HEK293 (cell line): Measurements from ENCODE around the gene CRIM1.

Experiments
- CTCF ChIA-PET: fragments of 350-600 bp; formaldehyde crosslinking; extraction: SDS; loops from one replicate; lab custom pipeline; 2021; ENCODE audit warnings: antibody characterized with exemption; lab: Yijun Ruan, JAX
- POLR2A ChIA-PET: fragments of 300-600 bp; formaldehyde crosslinking; extraction: SDS; loops from one replicate; lab custom pipeline; 2020; ENCODE audit warnings: antibody characterized with exemption, inconsistent platforms; lab: Yijun Ruan, JAX
- H3K27ac ChIP-seq: fragments of 200-500 bp; sonication (Bioruptor generic); 2 replicates; pipeline ENCODE4 v1.5.1; 2014; ENCODE audit warnings: low read depth, low read length, control low read depth, inconsistent platforms; ENCODE audit errors: extremely low read depth
- H3K36me3 ChIP-seq, 2 experiments: fragments of 200-500 bp in 1 of 2; sonication (Bioruptor generic) in 1 of 2; 1 replicate in 1 of 2; 2 replicates in 1 of 2; pipeline ENCODE4 v1.5.1; 2014 to 2017; ENCODE audit warnings: inconsistent platforms in 2 of 2, low read length in 2 of 2; ENCODE audit not compliant: control insufficient read depth in 2 of 2, insufficient read depth in 1 of 2
- H3K4me1 ChIP-seq: fragments of 200-500 bp; sonication (Bioruptor generic); 2 replicates; pipeline ENCODE4 v1.5.1; 2014; ENCODE audit warnings: mild to moderate bottlenecking, low read length, inconsistent platforms; ENCODE audit not compliant: control insufficient read depth, insufficient read depth
- H3K4me3 ChIP-seq: 2 replicates; pipeline ENCODE4 v1.5.1; 2011; ENCODE audit warnings: low read depth, mild to moderate bottlenecking, control low read depth, low read length, moderate library complexity
- H3K9me3 ChIP-seq: fragments of 200-500 bp; sonication (Bioruptor generic); 2 replicates; pipeline ENCODE4 v1.5.1; 2014; ENCODE audit warnings: low read depth, low read length, inconsistent platforms; ENCODE audit not compliant: control insufficient read depth, insufficient read depth
- BCL6B ChIP-seq: fragments of 450-650 bp; formaldehyde crosslinking; IDR thresholded peaks from 2 replicates; pipeline ENCODE4 v1.5.1; 2017; ENCODE audit warnings: missing biosample characterization, missing genetic modification characterization
- GLI4 ChIP-seq: fragments of 450-650 bp; formaldehyde crosslinking; IDR thresholded peaks from 2 replicates; pipeline ENCODE4 v1.5.1; 2016; ENCODE audit warnings: missing biosample characterization, missing genetic modification characterization
- KLF10 ChIP-seq: fragments of 450-650 bp; IDR thresholded peaks from 2 replicates; pipeline ENCODE4 v1.5.1; 2018; ENCODE audit warnings: missing biosample characterization, mild to moderate bottlenecking, missing genetic modification characterization
- MEIS1 ChIP-seq: sonication (generic); formaldehyde crosslinking; IDR thresholded peaks from 2 replicates; pipeline ENCODE4 v1.8.1; 2022; ENCODE audit warnings: missing genetic modification reagents, mild to moderate bottlenecking, borderline replicate concordance
- SP2 ChIP-seq: fragments of 450-650 bp; formaldehyde crosslinking; IDR thresholded peaks from 2 replicates; pipeline ENCODE4 v1.5.1; 2016; ENCODE audit warnings: missing biosample characterization, missing genetic modification characterization
- TSHZ1 ChIP-seq: fragments of 450-650 bp; formaldehyde crosslinking; IDR thresholded peaks from 2 replicates; pipeline ENCODE4 v1.5.1; 2016; ENCODE audit warnings: missing biosample characterization, missing genetic modification characterization, borderline replicate concordance
- ZFP37 ChIP-seq: fragments of 450-650 bp; formaldehyde crosslinking; IDR thresholded peaks from 2 replicates; pipeline ENCODE4 v1.5.1; 2016; ENCODE audit warnings: missing biosample characterization, missing genetic modification characterization
- ZNF10 ChIP-seq: fragments of 450-650 bp; formaldehyde crosslinking; IDR thresholded peaks from 2 replicates; pipeline ENCODE4 v1.5.1; 2017; ENCODE audit warnings: missing biosample characterization, missing genetic modification characterization
- ZNF248 ChIP-seq: fragments of 450-650 bp; formaldehyde crosslinking; IDR thresholded peaks from 2 replicates; pipeline ENCODE4 v1.5.1; 2017; ENCODE audit warnings: missing biosample characterization, missing genetic modification characterization
- ZNF350 ChIP-seq: fragments of 450-650 bp; formaldehyde crosslinking; IDR thresholded peaks from 2 replicates; pipeline ENCODE4 v1.5.0; 2017; ENCODE audit warnings: missing biosample characterization, mild to moderate bottlenecking, missing genetic modification characterization
- ZNF48 ChIP-seq: fragments of 450-650 bp; formaldehyde crosslinking; IDR thresholded peaks from 2 replicates; pipeline ENCODE4 v1.5.1; 2016; ENCODE audit warnings: missing biosample characterization, missing genetic modification characterization
- ZNF501 ChIP-seq: fragments of 450-650 bp; formaldehyde crosslinking; IDR thresholded peaks from 2 replicates; pipeline ENCODE4 v1.5.1; 2016; ENCODE audit warnings: missing biosample characterization, missing genetic modification characterization
- ZNF518A ChIP-seq: fragments of 450-650 bp; formaldehyde crosslinking; conservative IDR thresholded peaks from 2 replicates; pipeline ENCODE4 v1.5.1; 2016; ENCODE audit warnings: low read depth, missing biosample characterization, missing genetic modification characterization
- ZNF610 ChIP-seq: fragments of 450-650 bp; formaldehyde crosslinking; IDR thresholded peaks from 2 replicates; pipeline ENCODE4 v1.5.1; 2016; ENCODE audit warnings: missing biosample characterization, missing genetic modification characterization, borderline replicate concordance
- TF ChIP-seq, protein P1 (sequence below): fragments of 450-650 bp; formaldehyde crosslinking; IDR thresholded peaks from 2 replicates; pipeline ENCODE4 v1.5.1; 2017; ENCODE audit warnings: missing biosample characterization, missing genetic modification characterization
- TF ChIP-seq, protein P2 (sequence below): fragments of 450-650 bp; formaldehyde crosslinking; IDR thresholded peaks from 2 replicates; pipeline ENCODE4 v1.5.1; 2016; ENCODE audit warnings: missing biosample characterization, missing genetic modification characterization

CRIM1 gene

DNA sequence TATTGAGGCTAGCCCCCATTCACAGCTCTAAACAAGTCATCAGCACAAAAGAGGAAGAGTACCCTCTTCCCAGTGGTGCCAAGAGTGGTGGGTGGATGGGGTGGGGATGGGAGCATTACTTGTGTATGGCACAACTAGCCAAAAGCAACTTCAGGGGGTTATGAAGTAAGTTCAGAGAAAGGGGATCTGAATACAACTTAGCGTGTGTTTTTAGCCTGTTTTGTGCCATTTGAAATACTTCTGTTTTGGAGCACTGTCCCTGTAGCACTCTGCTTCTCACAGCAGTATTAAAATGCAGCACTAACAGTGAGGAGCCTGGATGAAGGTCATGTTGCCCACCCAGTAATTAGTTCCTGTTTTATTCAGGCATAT, 113.5 kb downstream of the CRIM1 start:
- POLR2A ChIA-PET: no interaction called here
- Histone ChIP-seq H3K4me1 (peaks cover 4% of the 10 kb centered on the region; the same call in 1 of the 2 replicates), H3K27ac (no peak overlapping the region), H3K9me3 (no peaks in the 10 kb centered on the region), H3K4me3 (no peak overlapping the region), H3K36me3 (peaks cover 0 to 42% of the 10 kb centered on the region in 2 experiments; a peak in 2 of 3 replicates)
- TF ChIP-seq, protein P1, sequence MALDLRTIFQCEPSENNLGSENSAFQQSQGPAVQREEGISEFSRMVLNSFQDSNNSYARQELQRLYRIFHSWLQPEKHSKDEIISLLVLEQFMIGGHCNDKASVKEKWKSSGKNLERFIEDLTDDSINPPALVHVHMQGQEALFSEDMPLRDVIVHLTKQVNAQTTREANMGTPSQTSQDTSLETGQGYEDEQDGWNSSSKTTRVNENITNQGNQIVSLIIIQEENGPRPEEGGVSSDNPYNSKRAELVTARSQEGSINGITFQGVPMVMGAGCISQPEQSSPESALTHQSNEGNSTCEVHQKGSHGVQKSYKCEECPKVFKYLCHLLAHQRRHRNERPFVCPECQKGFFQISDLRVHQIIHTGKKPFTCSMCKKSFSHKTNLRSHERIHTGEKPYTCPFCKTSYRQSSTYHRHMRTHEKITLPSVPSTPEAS (tag by site-specific recombination): no peak
- TF ChIP-seq ZNF610: no peak
- CTCF ChIA-PET: interaction anchor here (1.1 kb wide), 1 partner anchor 9 kb away, joined by 3 read pairs; no protein-coding TSS in a partner anchor

DNA sequence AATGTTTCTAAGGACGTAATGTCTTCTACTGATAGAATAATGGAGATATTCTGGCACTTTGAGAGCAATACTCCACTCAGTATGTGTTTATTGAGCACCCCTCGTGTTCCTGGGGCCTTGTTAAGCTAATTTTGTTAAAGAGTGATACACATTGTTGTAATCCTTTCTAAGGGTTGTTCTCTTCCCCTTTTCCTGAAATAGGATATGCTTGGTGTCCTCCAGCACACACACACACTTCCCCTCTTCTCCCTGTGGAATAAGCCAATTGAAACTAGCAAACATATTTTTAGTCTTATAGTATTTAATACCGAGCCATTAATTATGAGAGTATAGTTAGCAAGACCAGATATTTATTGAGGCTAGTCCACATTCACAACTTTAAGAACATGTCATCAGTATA, 114.1 kb downstream of the CRIM1 start:
- Histone ChIP-seq H3K36me3 (peaks cover 0 to 39% of the 10 kb centered on the region in 2 experiments; a peak in 2 of 3 replicates), H3K4me3 (no peak overlapping the region), H3K9me3 (no peaks in the 10 kb centered on the region), H3K4me1 (peaks cover 4% of the 10 kb centered on the region; the same call in 1 of the 2 replicates), H3K27ac (no peak overlapping the region)
- ChIA-PET CTCF (interaction anchor here (0.7 kb wide), 1 partner anchor 173 kb away, joined by 3 read pairs; no protein-coding TSS in a partner anchor), POLR2A (no interaction called here)
- no peak for TF ChIP-seq SP2 (tag by site-specific recombination)
- TF ChIP-seq BCL6B (tag by site-specific recombination): no peak
- TF ChIP-seq GLI4 (tag by site-specific recombination): no peak
- TF ChIP-seq, protein P2, sequence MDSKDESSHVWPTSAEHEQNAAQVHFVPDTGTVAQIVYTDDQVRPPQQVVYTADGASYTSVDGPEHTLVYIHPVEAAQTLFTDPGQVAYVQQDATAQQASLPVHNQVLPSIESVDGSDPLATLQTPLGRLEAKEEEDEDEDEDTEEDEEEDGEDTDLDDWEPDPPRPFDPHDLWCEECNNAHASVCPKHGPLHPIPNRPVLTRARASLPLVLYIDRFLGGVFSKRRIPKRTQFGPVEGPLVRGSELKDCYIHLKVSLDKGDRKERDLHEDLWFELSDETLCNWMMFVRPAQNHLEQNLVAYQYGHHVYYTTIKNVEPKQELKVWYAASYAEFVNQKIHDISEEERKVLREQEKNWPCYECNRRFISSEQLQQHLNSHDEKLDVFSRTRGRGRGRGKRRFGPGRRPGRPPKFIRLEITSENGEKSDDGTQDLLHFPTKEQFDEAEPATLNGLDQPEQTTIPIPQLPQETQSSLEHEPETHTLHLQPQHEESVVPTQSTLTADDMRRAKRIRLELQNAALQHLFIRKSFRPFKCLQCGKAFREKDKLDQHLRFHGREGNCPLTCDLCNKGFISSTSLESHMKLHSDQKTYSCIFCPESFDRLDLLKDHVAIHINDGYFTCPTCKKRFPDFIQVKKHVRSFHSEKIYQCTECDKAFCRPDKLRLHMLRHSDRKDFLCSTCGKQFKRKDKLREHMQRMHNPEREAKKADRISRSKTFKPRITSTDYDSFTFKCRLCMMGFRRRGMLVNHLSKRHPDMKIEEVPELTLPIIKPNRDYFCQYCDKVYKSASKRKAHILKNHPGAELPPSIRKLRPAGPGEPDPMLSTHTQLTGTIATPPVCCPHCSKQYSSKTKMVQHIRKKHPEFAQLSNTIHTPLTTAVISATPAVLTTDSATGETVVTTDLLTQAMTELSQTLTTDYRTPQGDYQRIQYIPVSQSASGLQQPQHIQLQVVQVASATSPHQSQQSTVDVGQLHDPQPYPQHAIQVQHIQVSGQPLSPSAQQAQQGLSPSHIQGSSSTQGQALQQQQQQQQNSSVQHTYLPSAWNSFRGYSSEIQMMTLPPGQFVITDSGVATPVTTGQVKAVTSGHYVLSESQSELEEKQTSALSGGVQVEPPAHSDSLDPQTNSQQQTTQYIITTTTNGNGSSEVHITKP (tag by site-specific recombination): no peak
- TF ChIP-seq KLF10: no peak
- TF ChIP-seq ZNF48 (tag by site-specific recombination): no peak

GRCh38 chr2:36473230-36473629, 117.7 kb downstream of the CRIM1 start:
- CTCF ChIA-PET: interaction anchor here (0.6 to 0.9 kb wide), 2 partner anchors 13 to 63 kb away, joined by 4 to 5 read pairs; no protein-coding TSS in a partner anchor
- Histone ChIP-seq H3K4me1 (peaks cover 4% of the 10 kb centered on the region; the same call in 1 of the 2 replicates), H3K27ac (no peak overlapping the region), H3K4me3 (no peak overlapping the region), H3K36me3 (peaks cover 0 to 37% of the 10 kb centered on the region in 2 experiments; a peak in 2 of 3 replicates), H3K9me3 (no peaks in the 10 kb centered on the region)
- POLR2A ChIA-PET: no interaction called here
- no peak for TF ChIP-seq ZNF248 (tag by site-specific recombination)
- no peak for TF ChIP-seq ZNF350 (tag by site-specific recombination)
- no peak for TF ChIP-seq ZFP37 (tag by site-specific recombination)
- no peak for TF ChIP-seq MEIS1 (CRISPR knock-in tag)
- TF ChIP-seq ZNF501 (tag by site-specific recombination): no peak
- no peak for TF ChIP-seq ZNF518A
- no peak for TF ChIP-seq ZNF10 (tag by site-specific recombination)
- TF ChIP-seq TSHZ1 (tag by site-specific recombination): no peak
